Thoracic aorta (tissue), 2 donors: Measurements from ENCODE around the gene KSR1. TPM values are rescaled to one million over a fixed set of nuclear protein-coding genes. Genes with fewer than 3 reads are reported as not detected.

ENCODE experiments used
- ATAC-seq: fragments of 150-250 bp; one replicate; pipeline ENCODE4 v1.8.0; 2017; ENCODE audit warnings: low read depth; ENCODE audit not compliant: insufficient number of reproducible peaks, low FRiP score
- DNase-seq: peaks from one replicate; pipeline ENCODE4 v3.0.0-alpha.2; 2020; ENCODE audit warnings: low spot score
- H3K27ac ChIP-seq, 2 donors: fragments of 200-600 bp; sonication (generic); 1 replicate in 1 of 2; 2 replicates in 1 of 2; pipeline ENCODE4 v1.5.1; 2016; ENCODE audit warnings: mild to moderate bottlenecking in 2 of 2, moderate library complexity in 2 of 2
- H3K27me3 ChIP-seq: fragments of 200-600 bp; sonication (generic); replicated peaks from 2 replicates; pipeline ENCODE4 v1.6.0; 2016; ENCODE audit warnings: mild to moderate bottlenecking; ENCODE audit not compliant: insufficient read depth
- H3K36me3 ChIP-seq: fragments of 200-600 bp; sonication (generic); one replicate; pipeline ENCODE4 v1.5.1; 2016
- H3K4me1 ChIP-seq, 2 donors: fragments of 200-600 bp; sonication (generic); 1 replicate in 1 of 2; 2 replicates in 1 of 2; pipeline versions ENCODE4 v1.5.1 to v1.6.0; 2016; ENCODE audit warnings: low read depth in 2 of 2, mild to moderate bottlenecking in 1 of 2; ENCODE audit not compliant: control insufficient read depth in 1 of 2
- H3K4me3 ChIP-seq: fragments of 200-600 bp; sonication (generic); 2 replicates; pipeline ENCODE4 v1.5.1; 2016; ENCODE audit warnings: mild to moderate bottlenecking
- H3K9me3 ChIP-seq: fragments of 200-600 bp; sonication (generic); 2 replicates; pipeline ENCODE4 v1.5.1; 2016
- CTCF ChIP-seq: fragments of 200-600 bp; sonication (generic); IDR thresholded peaks from one replicate; pipeline ENCODE4 v1.5.1; 2019; ENCODE audit warnings: antibody characterized with exemption
- total RNA-seq, 2 donors: library from RNA; depleted of rRNA; stranded (reverse); fragments of >200 nt; gene quantifications; one replicate each; pipeline versions ENCODE4 v1.1.0 to v1.2.3, GENCODE V29; 2016

Gene KSR1
- total RNA-seq, 2 donors from 2014 or later = 17.6 to 46.0 TPM

DNA sequence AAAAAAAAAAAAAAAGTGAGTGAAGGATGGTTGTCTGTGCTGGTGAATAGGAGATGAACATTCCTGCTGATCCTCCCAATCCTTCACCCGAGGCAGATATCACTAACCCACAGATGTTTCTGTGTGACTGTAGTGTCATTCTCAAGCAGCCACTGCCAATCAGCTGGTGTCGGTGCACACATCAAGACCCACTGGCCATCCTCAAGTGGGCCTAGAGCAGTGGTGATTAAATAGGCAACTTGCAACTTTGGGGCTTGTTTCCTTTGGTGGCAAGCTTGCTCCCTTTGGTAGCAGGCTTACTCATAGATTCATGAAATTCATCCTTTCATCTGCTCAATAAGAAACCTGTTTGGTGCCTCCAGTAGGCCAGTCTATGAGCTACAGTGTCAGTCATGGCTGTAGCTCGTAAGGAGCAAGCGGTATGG, 123.7 kb downstream of the KSR1 start:
- no peak for DNase-seq
- no peak for TF ChIP-seq CTCF

DNA sequence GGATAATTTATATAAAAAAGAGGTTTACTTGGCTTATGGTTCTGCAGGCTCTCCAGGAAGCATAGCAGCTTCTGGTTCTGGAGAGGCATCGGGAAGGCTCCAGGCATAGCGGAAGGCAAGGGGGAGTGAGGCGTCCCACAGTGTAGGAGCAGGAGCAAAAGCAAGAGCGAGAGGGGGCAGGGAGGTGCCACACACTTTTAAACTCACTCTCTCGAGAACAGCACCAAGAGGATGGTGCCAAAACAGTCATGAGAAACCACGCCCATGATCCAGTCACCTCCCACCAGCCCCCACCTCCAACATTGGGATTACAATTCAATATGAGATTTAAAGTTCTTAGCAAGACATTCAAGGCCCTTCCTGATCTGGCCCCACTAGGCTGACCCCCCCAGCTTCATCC, 124.8 kb downstream of the KSR1 start:
- Histone ChIP-seq H3K36me3 (no peaks in the 10 kb centered on the region), H3K4me3 (no peak overlapping the region), H3K27ac (no peak overlapping the region), H3K9me3 (no peaks in the 10 kb centered on the region), H3K4me1 (peaks cover 0 to 31% of the 10 kb centered on the region in 2 donors), H3K27me3 (no peaks in the 10 kb centered on the region)
- no peak for TF ChIP-seq CTCF
- ATAC-seq (no peak), DNase-seq (no peak)

More for the DNA sequence above, 123.7 kb downstream of the KSR1 start:
- Histone ChIP-seq H3K36me3 (no peaks in the 10 kb centered on the region), H3K9me3 (no peaks in the 10 kb centered on the region), H3K4me3 (no peak overlapping the region), H3K27me3 (no peaks in the 10 kb centered on the region), H3K4me1 (peaks cover 0 to 21% of the 10 kb centered on the region in 2 donors), H3K27ac (no peak overlapping the region)
- no peak for ATAC-seq

- peaks cover 0 to 26% of the 10 kb centered on the region in 2 donors for H3K4me1 ChIP-seq
- DNase-seq (no peak), ATAC-seq (no peak)
- H3K36me3 ChIP-seq = no peaks in the 10 kb centered on the region
- no peaks in the 10 kb centered on the region for H3K27me3 ChIP-seq
- H3K27ac ChIP-seq = no peak overlapping the region
- H3K9me3 ChIP-seq = no peaks in the 10 kb centered on the region
- H3K4me3 ChIP-seq = no peak overlapping the region
- TF ChIP-seq CTCF = no peak
These were observed 126.4 kb downstream of the KSR1 start for GRCh38 chr17:27582696-27583095.

GRCh38 chr17:27585153-27585681, 129.0 kb downstream of the KSR1 start:
- no peak for ATAC-seq
- no peak for DNase-seq
- Histone ChIP-seq H3K36me3 (no peaks in the 10 kb centered on the region), H3K9me3 (no peaks in the 10 kb centered on the region), H3K4me3 (no peak overlapping the region), H3K27me3 (no peaks in the 10 kb centered on the region), H3K27ac (no peak overlapping the region), H3K4me1 (peaks cover 0 to 13% of the 10 kb centered on the region in 2 donors)
- no peak for TF ChIP-seq CTCF

DNA sequence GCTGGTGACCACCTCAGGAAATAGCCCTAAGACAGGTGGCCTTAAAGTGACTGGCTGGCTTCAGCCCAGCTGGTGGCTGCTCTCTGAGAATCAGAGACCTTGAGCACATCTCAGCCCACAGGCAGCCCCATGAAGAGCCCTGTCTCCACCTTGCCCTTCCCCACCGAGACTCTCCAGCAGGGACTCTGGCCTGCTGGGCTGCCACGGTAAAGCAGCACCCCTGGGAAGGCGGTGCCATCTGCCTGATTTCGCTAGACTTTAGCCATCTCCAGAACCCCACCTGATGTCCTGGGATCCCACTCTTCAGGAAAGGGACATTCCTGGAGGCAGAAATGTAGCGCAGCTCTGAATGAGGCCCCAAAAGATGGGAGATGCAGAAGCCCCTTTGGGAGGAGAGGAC, 129.5 kb downstream of the KSR1 start:
- Histone ChIP-seq H3K27me3 (no peaks in the 10 kb centered on the region), H3K36me3 (no peaks in the 10 kb centered on the region), H3K9me3 (no peaks in the 10 kb centered on the region), H3K4me1 (peaks cover 0 to 13% of the 10 kb centered on the region in 2 donors), H3K4me3 (no peak overlapping the region), H3K27ac (no peak overlapping the region)
- no peak for TF ChIP-seq CTCF
- ATAC-seq = no peak
- DNase-seq = no peak
